Right lobe of liver (tissue), 4 donors: ENCODE data around the gene SLC16A14.

Experiments used
- POLR2A ChIP-seq: fragments of 450-650 bp; IDR thresholded peaks from one replicate; pipeline ENCODE4 v1.6.1; 2017; ENCODE audit warnings: antibody characterized with exemption, mild to moderate bottlenecking
- TF ChIP-seq, protein P1 (sequence below), 4 donors: fragments of 200-600 bp in 3 of 4; fragments of 450-650 bp in 1 of 4; IDR thresholded peaks; one replicate each; pipeline versions ENCODE4 v1.5.1 to v1.8.0; 2016 to 2022; ENCODE audit warnings: antibody characterized with exemption in 4 of 4, mild to moderate bottlenecking in 2 of 4
- donor health status: DM: no; HTN: no; CAD: no.
- donor health status: DM: no; HTN: no; CAD: no.
- donor health status: DM: no; HTN: yes; CAD: no.

DNA sequence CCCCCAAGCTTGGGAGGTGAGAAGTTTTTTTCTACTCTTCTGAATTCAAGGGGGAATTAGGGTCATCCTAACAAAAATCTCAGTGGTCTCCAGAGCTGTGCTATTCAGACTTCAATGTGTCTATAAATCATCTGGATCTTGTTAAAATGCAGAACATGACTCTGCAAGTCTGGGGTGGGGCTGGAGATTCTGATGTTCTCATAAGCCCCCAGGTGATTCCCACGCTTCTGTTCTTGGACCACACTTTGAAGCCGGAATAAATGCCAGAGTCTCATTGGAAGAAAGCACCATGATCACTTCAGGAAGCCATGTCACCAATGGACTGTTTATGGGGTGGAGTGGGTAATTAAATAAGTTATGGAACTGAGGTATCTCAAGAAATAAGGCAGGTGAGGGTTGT, 22.2 kb upstream of the SLC16A14 start:
- no peak for TF ChIP-seq POLR2A
- TF ChIP-seq, protein P1, sequence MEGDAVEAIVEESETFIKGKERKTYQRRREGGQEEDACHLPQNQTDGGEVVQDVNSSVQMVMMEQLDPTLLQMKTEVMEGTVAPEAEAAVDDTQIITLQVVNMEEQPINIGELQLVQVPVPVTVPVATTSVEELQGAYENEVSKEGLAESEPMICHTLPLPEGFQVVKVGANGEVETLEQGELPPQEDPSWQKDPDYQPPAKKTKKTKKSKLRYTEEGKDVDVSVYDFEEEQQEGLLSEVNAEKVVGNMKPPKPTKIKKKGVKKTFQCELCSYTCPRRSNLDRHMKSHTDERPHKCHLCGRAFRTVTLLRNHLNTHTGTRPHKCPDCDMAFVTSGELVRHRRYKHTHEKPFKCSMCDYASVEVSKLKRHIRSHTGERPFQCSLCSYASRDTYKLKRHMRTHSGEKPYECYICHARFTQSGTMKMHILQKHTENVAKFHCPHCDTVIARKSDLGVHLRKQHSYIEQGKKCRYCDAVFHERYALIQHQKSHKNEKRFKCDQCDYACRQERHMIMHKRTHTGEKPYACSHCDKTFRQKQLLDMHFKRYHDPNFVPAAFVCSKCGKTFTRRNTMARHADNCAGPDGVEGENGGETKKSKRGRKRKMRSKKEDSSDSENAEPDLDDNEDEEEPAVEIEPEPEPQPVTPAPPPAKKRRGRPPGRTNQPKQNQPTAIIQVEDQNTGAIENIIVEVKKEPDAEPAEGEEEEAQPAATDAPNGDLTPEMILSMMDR (IDR thresholded peaks at IDR 0.05), result no peak
